ENCODE measurements around the gene ERICH2. TPM values are rescaled to one million over a fixed set of nuclear protein-coding genes. Genes with fewer than 3 reads are reported as not detected.
"Not testable (repeated sequence)": the region's sequence is repeated elsewhere in the genome, so short reads cannot be mapped to it uniquely, and the experiment has no call there.

Gene ERICH2, protein sequence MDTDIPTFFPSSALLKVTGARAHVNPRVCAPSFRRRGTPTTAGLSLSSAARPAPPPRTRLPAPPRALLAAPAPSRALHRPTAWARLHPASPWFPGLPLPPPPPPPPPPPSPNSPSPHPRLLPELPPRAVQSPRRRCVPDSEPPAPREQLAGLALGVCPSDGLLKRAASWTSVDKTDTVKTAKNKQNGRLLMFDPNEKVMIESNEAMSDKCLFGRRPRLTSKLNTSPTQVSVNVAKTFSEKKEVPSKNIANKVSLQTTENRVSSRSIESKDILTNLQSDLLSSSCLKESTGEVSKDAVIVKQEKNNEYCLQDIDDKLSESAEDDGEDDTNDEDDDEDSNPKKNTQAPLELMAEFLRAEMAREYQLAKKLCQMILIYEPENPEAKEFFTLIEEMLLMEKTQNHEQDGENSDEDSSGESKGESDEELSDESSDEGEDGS
- total RNA-seq, result not detected

DNA sequence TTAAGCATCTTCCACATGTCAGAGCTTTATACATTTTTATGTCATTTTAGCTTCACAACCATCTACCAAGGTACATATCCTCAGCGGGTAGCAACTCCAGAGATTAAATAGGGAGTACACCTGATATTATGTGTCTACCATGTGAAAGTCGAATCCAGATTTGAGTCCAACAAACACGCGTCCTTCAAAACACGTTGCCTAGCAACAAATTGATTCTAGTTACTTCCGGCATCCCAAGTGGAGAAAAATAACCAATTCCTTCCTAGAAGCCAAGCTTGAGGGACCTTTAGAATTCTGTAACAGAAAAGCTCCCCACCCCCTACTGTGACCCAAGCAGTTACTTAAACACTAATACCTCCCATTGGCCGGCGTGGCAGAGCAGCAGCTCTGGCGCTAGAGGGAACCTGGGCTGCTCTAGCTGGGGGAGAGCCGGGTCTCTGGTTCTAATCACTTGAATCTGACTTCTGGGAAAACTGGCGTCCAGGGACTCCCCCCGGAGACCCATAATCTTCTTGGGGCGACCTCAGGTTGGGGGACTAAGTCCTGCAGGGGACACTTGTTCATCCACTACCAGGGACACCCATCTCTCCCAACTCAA is at the start of gene ERICH2:
Gene ERICH2 (plus strand): TSS at position 371 of the 598 bp plus-strand sequence. CDS start 304 bp downstream, outside the sequence.
- no peaks in the 10 kb centered on the region for H3K36me3 Mint-ChIP-seq
- ATAC-seq, result peak; percentile 63 to 69
- DNase-seq (ENCODE audit: low spot score), result no peak
- H3K9me3 Mint-ChIP-seq, result no peaks in the 10 kb centered on the region
- H3K27me3 Mint-ChIP-seq, result peaks cover 12% of the 10 kb centered on the region in 2 donors
- H3K4me1 Mint-ChIP-seq (ENCODE audit: low read depth in 2 of 2), result peaks cover 4 to 14% of the 10 kb centered on the region in 2 donors
- H3K4me3 Mint-ChIP-seq, result peak within 1 kb of the TSS; percentile 86
- peak within 1 kb of the TSS; percentile 53 to 76 for H3K27ac Mint-ChIP-seq

GRCh38 chr2:170721678-170722077 is 48.5 kb upstream of the ERICH2 start:
- H3K27ac Mint-ChIP-seq, result no peak overlapping the region
- no peak for DNase-seq (ENCODE audit: low spot score)
- H3K36me3 Mint-ChIP-seq, result no peaks in the 10 kb centered on the region
- no peak for ATAC-seq
- no peak overlapping the region for H3K4me3 Mint-ChIP-seq
- peaks cover 0 to 3% of the 10 kb centered on the region in 2 donors for H3K4me1 Mint-ChIP-seq (ENCODE audit: low read depth in 2 of 2)
- peaks cover 31 to 61% of the 10 kb centered on the region in 2 donors for H3K27me3 Mint-ChIP-seq
- no peaks in the 10 kb centered on the region for H3K9me3 Mint-ChIP-seq

- H3K4me1 Mint-ChIP-seq (ENCODE audit: low read depth in 2 of 2), result peaks cover 0 to 3% of the 10 kb centered on the region in 2 donors
- H3K4me3 Mint-ChIP-seq, result no peak overlapping the region
- H3K9me3 Mint-ChIP-seq, result no peaks in the 10 kb centered on the region
- DNase-seq (ENCODE audit: low spot score), result no peak
- no peak overlapping the region for H3K27ac Mint-ChIP-seq
- no peaks in the 10 kb centered on the region for H3K36me3 Mint-ChIP-seq
- ATAC-seq, result no peak
- H3K27me3 Mint-ChIP-seq, result peaks cover 31 to 65% of the 10 kb centered on the region in 2 donors
Observed at GRCh38 chr2:170722301-170722700, 47.9 kb upstream of the ERICH2 start.

GRCh38 chr2:170723446-170723958 is 46.7 kb upstream of the ERICH2 start:
- Mint-ChIP-seq H3K27ac (no peak overlapping the region), H3K9me3 (no peaks in the 10 kb centered on the region), H3K4me3 (no peak overlapping the region), H3K36me3 (no peaks in the 10 kb centered on the region), H3K4me1 (ENCODE audit: low read depth in 2 of 2) (no peaks in the 10 kb centered on the region), H3K27me3 (peaks cover 25 to 64% of the 10 kb centered on the region in 2 donors)
- ATAC-seq (no peak), DNase-seq (ENCODE audit: low spot score) (no peak)

DNA sequence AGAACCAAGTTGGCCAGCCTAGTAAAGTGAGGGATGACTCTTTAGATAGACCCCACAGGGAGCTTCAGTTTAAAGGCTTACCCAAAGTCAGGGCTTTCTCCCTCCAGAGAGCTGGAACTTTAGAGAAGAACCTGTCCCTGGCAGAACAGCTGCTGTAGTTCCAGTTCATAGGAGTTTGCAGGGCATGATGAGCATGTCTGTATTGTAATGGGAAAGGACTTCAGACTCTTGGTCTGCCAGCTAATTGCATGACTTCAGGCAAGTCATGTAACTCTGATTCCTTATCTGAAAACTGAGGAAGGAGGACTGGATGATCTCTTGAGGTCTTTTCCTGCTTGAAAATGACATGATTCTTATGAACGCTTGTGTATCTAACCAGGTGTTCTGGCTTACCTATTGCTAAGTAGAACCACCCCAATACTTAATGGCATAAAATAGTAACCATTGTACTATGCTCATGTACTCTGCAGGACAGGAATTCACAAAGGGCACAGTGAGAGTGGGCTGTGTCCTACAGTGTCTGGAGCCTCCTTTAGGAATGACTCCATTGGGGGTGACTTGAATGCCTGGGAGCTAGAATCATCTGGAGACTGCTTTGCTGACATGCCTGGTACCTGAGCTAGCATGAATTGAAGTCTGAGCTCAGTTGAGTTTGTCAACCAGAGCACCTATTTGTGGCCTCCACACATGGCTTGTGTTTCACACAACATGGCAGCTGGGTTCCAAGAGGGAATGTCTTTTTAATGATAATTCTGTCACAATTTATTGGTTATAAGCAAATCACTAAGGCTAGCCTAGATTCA is 36.2 kb upstream of the ERICH2 start:
- Mint-ChIP-seq H3K9me3 (no peaks in the 10 kb centered on the region), H3K36me3 (no peaks in the 10 kb centered on the region), H3K4me1 (ENCODE audit: low read depth in 2 of 2) (no peaks in the 10 kb centered on the region), H3K27ac (no peak overlapping the region), H3K4me3 (no peak overlapping the region), H3K27me3 (peaks cover 20 to 28% of the 10 kb centered on the region in 2 donors)
- DNase-seq (ENCODE audit: low spot score) (no peak), ATAC-seq (no peak)

GRCh38 chr2:170734601-170735000 is 35.6 kb upstream of the ERICH2 start:
- DNase-seq (ENCODE audit: low spot score); H3K4me1 Mint-ChIP-seq (ENCODE audit: low read depth in 2 of 2); H3K4me3 Mint-ChIP-seq; H3K27ac Mint-ChIP-seq; H3K36me3 Mint-ChIP-seq; ATAC-seq; H3K9me3 Mint-ChIP-seq: not testable (repeated sequence)
- peaks cover 18 to 27% of the 10 kb centered on the region in 2 donors for H3K27me3 Mint-ChIP-seq

GRCh38 chr2:170736628-170737027 is 33.5 kb upstream of the ERICH2 start:
- DNase-seq (ENCODE audit: low spot score), result no peak
- Mint-ChIP-seq H3K27me3 (peaks cover 12 to 22% of the 10 kb centered on the region in 2 donors), H3K4me3 (no peak overlapping the region), H3K36me3 (no peaks in the 10 kb centered on the region), H3K4me1 (ENCODE audit: low read depth in 2 of 2) (no peaks in the 10 kb centered on the region), H3K9me3 (no peaks in the 10 kb centered on the region), H3K27ac (no peak overlapping the region)
- ATAC-seq, result no peak

DNA sequence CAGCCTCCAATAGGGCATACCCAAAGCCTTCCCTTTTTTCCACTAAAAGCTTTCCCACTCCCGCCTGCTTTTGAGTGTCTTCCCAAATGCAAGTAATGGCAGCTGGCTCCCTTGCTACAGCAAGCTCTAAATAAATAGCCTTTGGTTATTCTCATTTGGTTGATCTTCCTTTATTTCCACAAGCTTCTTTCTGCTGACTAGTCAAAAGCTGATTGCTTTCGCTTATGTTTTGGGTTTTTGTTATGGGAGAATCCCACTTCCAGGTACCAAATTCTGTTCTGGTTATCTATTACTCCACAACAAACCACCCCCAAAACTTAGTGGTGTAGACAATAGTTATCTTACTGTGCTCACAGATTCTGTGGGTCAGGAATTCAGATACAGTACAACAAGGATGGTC is 32.8 kb upstream of the ERICH2 start:
- DNase-seq (ENCODE audit: low spot score) (no peak), ATAC-seq (no peak)
- H3K9me3 Mint-ChIP-seq, result no peaks in the 10 kb centered on the region
- no peaks in the 10 kb centered on the region for H3K4me1 Mint-ChIP-seq (ENCODE audit: low read depth in 2 of 2)
- no peak overlapping the region for H3K27ac Mint-ChIP-seq
- H3K27me3 Mint-ChIP-seq, result peaks cover 12 to 22% of the 10 kb centered on the region in 2 donors
- no peak overlapping the region for H3K4me3 Mint-ChIP-seq
- H3K36me3 Mint-ChIP-seq, result no peaks in the 10 kb centered on the region

- no peak overlapping the region for H3K27ac Mint-ChIP-seq
- no peak for ATAC-seq
- H3K36me3 Mint-ChIP-seq, result no peaks in the 10 kb centered on the region
- no peak overlapping the region for H3K4me3 Mint-ChIP-seq
- no peaks in the 10 kb centered on the region for H3K9me3 Mint-ChIP-seq
- H3K4me1 Mint-ChIP-seq (ENCODE audit: low read depth in 2 of 2), result no peaks in the 10 kb centered on the region
- DNase-seq (ENCODE audit: low spot score), result no peak
- H3K27me3 Mint-ChIP-seq, result peaks cover 12 to 22% of the 10 kb centered on the region in 2 donors
Observed at GRCh38 chr2:170737821-170738220, 32.4 kb upstream of the ERICH2 start.

DNA sequence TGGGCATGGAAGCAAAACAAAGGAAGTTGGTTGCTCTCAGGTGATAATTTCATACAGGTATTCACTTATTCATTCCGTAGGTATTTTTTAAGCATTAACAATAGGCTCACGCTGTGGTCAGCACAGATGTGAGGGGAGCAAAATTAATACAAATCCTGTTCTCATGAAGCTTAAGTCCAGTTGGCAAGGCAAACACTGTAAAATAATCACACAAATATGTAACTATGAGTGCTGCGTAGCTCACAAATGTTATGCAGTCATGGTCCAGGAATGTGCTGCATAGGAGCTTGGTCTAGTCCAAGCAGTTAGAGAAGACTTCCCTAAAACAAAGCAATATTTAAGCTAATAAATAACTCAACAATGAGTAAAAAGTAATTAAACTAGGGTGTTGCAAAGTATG is 31.1 kb upstream of the ERICH2 start:
- no peak overlapping the region for H3K27ac Mint-ChIP-seq
- no peak overlapping the region for H3K4me3 Mint-ChIP-seq
- no peaks in the 10 kb centered on the region for H3K36me3 Mint-ChIP-seq
- no peaks in the 10 kb centered on the region for H3K4me1 Mint-ChIP-seq (ENCODE audit: low read depth in 2 of 2)
- no peaks in the 10 kb centered on the region for H3K9me3 Mint-ChIP-seq
- ATAC-seq (no peak), DNase-seq (ENCODE audit: low spot score) (no peak)
- peaks cover 14 to 19% of the 10 kb centered on the region in 2 donors for H3K27me3 Mint-ChIP-seq

DNA sequence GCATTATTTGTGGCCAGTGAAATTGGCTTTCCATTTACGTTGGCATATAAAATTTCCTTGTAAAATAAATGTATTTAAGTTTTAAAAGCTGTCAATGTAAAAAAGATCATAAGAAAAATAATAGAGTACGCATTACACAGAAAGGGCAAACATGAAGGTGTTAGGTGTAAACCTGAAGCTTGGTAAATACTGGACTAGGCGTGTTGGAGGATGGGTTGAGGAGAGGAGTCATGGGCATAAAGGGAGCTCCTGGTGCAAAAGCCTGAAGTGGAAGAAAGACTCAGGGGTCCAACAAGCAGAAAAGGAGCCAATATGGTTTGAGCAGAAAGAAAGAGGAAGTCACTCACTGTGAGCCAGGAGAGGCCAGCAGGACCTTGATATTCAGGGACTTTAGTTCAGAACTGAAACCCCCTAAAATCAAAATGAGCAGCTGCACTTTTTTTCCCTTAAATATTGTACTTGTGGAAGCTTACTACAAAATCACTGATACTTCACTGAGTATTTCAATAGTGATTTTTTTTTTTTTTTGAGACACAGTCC is 30.6 kb upstream of the ERICH2 start:
- ATAC-seq, result no peak

DNA sequence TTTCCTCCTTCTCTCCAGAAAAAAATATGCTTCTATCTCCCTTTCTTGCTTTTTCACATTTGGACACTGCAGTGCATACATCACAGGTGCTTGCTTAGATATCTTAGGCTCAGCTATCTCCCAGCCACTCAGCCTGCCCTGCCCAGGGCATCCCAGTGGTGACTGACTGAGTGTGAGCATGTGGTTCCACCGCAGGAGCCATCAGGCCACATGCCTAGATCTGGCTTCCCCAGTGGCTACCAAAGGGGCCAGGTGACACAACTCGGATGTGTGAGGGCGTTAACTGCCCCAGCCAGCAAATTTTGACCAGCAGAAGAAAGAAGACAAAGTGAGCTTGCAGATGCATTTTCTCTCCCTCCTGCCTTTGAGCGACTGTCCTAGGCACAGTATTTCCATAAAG is 29.5 kb upstream of the ERICH2 start:
- Mint-ChIP-seq H3K4me3 (no peak overlapping the region), H3K9me3 (no peaks in the 10 kb centered on the region), H3K4me1 (ENCODE audit: low read depth in 2 of 2) (no peaks in the 10 kb centered on the region), H3K27me3 (peaks cover 19 to 28% of the 10 kb centered on the region in 2 donors), H3K27ac (no peak overlapping the region), H3K36me3 (no peaks in the 10 kb centered on the region)
- no peak for DNase-seq (ENCODE audit: low spot score)
- no peak for ATAC-seq

More for the DNA sequence above, 30.6 kb upstream of the ERICH2 start:
- DNase-seq (ENCODE audit: low spot score), result no peak
- Mint-ChIP-seq H3K36me3 (no peaks in the 10 kb centered on the region), H3K27ac (no peak overlapping the region), H3K27me3 (peaks cover 18 to 19% of the 10 kb centered on the region in 2 donors), H3K9me3 (no peaks in the 10 kb centered on the region), H3K4me1 (ENCODE audit: low read depth in 2 of 2) (no peaks in the 10 kb centered on the region), H3K4me3 (no peak overlapping the region)

- ATAC-seq (no peak), DNase-seq (ENCODE audit: low spot score) (no peak)
- Mint-ChIP-seq H3K4me1 (ENCODE audit: low read depth in 2 of 2) (no peaks in the 10 kb centered on the region), H3K36me3 (no peaks in the 10 kb centered on the region), H3K4me3 (no peak overlapping the region), H3K9me3 (no peaks in the 10 kb centered on the region), H3K27me3 (peaks cover 12 to 24% of the 10 kb centered on the region in 2 donors), H3K27ac (no peak overlapping the region)
Observed at GRCh38 chr2:170742000-170742399, 28.2 kb upstream of the ERICH2 start.

Data from natural killer cell treated with Interleukin-12 subunit alpha and Interleukin-12 subunit beta and Interleukin-15 and Interleukin-18, amount 100 ng/mL, for 72 hours (primary cell).